WTC11 (cell line): ENCODE data around the gene CCDC88A. TPM values are rescaled to one million over a fixed set of nuclear protein-coding genes. Genes with fewer than 3 reads are reported as not detected.

Source experiments
- ATAC-seq: fragments of 200-7000 bp; cut with Tn5 transposase; 2 replicates; pipeline ENCODE4 v1.10.0; 2021; ENCODE audit warnings: mild to moderate bottlenecking, moderate library complexity
- CTCF ChIA-PET: fragments of 300-600 bp; sonication (Branson Sonifier 250); formaldehyde crosslinking; loops from one replicate; lab custom pipeline; 2021; ENCODE audit warnings: antibody characterized with exemption; lab: Charles Lee
- POLR2A ChIA-PET: fragments of 350-600 bp; sonication (Branson Sonifier 250); formaldehyde crosslinking; loops from one replicate; lab custom pipeline; 2021; ENCODE audit warnings: antibody characterized with exemption; lab: Charles Lee
- DNase-seq: peaks from one replicate; pipeline ENCODE4 v3.0.0; 2021; ENCODE audit warnings: low spot score
- H3K27ac Mint-ChIP-seq: 2 replicates; pipeline ENCODE4 v1.8.0; 2021; ENCODE audit warnings: mixed read lengths
- H3K27me3 Mint-ChIP-seq: 2 replicates; pipeline ENCODE4 v1.8.0; 2021; ENCODE audit warnings: low read depth, mild to moderate bottlenecking, moderate library complexity, mixed read lengths
- H3K36me3 Mint-ChIP-seq: 2 replicates; pipeline ENCODE4 v1.8.0; 2021; ENCODE audit warnings: mixed read lengths
- H3K4me1 Mint-ChIP-seq: 2 replicates; pipeline ENCODE4 v1.8.0; 2022; ENCODE audit warnings: mixed read lengths
- H3K4me3 Mint-ChIP-seq: 2 replicates; pipeline ENCODE4 v1.8.0; 2021; ENCODE audit warnings: mild to moderate bottlenecking, moderate library complexity, mixed read lengths
- H3K9me3 Mint-ChIP-seq: 2 replicates; pipeline ENCODE4 v1.8.0; 2021; ENCODE audit warnings: mixed read lengths
- CREM ChIP-seq: sonication (generic); formaldehyde crosslinking; IDR thresholded peaks from 2 replicates; pipeline ENCODE4 v1.8.1; 2022; ENCODE audit warnings: mild to moderate bottlenecking, missing genetic modification reagents, moderate library complexity
- GRHL2 ChIP-seq: fragments of 250-450 bp; sonication (Bioruptor Pico); IDR thresholded peaks from 2 replicates; pipeline ENCODE4 v1.8.0; 2022; ENCODE audit warnings: mild to moderate bottlenecking, moderate library complexity; ENCODE audit not compliant: insufficient replicate concordance, severe bottlenecking
- MXD4 ChIP-seq: fragments of 250-450 bp; sonication (Bioruptor Pico); IDR thresholded peaks from 2 replicates; pipeline ENCODE4 v1.8.0; 2021; ENCODE audit warnings: mild to moderate bottlenecking, moderate library complexity, borderline replicate concordance
- NFE2L1 ChIP-seq: sonication (generic); formaldehyde crosslinking; IDR thresholded peaks from 2 replicates; pipeline ENCODE4 v1.8.1; 2023; ENCODE audit warnings: missing genetic modification reagents
- NR3C1 ChIP-seq: sonication (generic); formaldehyde crosslinking; conservative IDR thresholded peaks from 2 replicates; pipeline ENCODE4 v1.8.1; 2023; ENCODE audit warnings: low read depth, mild to moderate bottlenecking, missing genetic modification reagents
- SMAD3 ChIP-seq: sonication (generic); formaldehyde crosslinking; IDR thresholded peaks from 2 replicates; pipeline ENCODE4 v1.8.0; 2022; ENCODE audit warnings: missing genetic modification reagents, mild to moderate bottlenecking, borderline replicate concordance
- SOX15 ChIP-seq: fragments of 250-450 bp; sonication (Bioruptor Pico); IDR thresholded peaks from 2 replicates; pipeline ENCODE4 v1.9.0; 2021; ENCODE audit warnings: mild to moderate bottlenecking
- ZNF121 ChIP-seq: sonication (generic); formaldehyde crosslinking; IDR thresholded peaks from 2 replicates; pipeline ENCODE4 v1.8.0; 2023; ENCODE audit warnings: missing genetic modification reagents
- ZNF396 ChIP-seq: fragments of 250-450 bp; sonication (Bioruptor Pico); IDR thresholded peaks from 2 replicates; pipeline ENCODE4 v1.8.0; 2021; ENCODE audit warnings: mild to moderate bottlenecking, moderate library complexity, borderline replicate concordance
- total RNA-seq: library from RNA; stranded (reverse); gene quantifications from 3 replicates; pipeline ENCODE4 v1.2.3, GENCODE V29; 2021
- TF ChIP-seq, protein P1 (sequence below): sonication (generic); formaldehyde crosslinking; conservative IDR thresholded peaks from 2 replicates; pipeline ENCODE4 v1.8.1; 2022; ENCODE audit warnings: mild to moderate bottlenecking, missing genetic modification reagents
- TF ChIP-seq, protein P2 (sequence below): sonication (generic); formaldehyde crosslinking; IDR thresholded peaks from 2 replicates; pipeline ENCODE4 v1.8.0; 2022; ENCODE audit warnings: mild to moderate bottlenecking, missing genetic modification reagents
- TF ChIP-seq, protein P3 (sequence below): sonication (generic); formaldehyde crosslinking; IDR thresholded peaks from 2 replicates; pipeline ENCODE4 v1.8.1; 2022; ENCODE audit warnings: low read depth, mild to moderate bottlenecking, moderate library complexity, missing genetic modification reagents, borderline replicate concordance
- TF ChIP-seq, protein P4 (sequence below): sonication (generic); formaldehyde crosslinking; IDR thresholded peaks from 2 replicates; pipeline ENCODE4 v1.8.0; 2022; ENCODE audit warnings: mild to moderate bottlenecking, missing genetic modification reagents
- TF ChIP-seq, protein P5 (sequence below): fragments of 200-600 bp; IDR thresholded peaks from 2 replicates; pipeline ENCODE4 v1.8.0; 2022; ENCODE audit warnings: antibody characterized with exemption
- TF ChIP-seq, protein P6 (sequence below): sonication (generic); formaldehyde crosslinking; IDR thresholded peaks from 2 replicates; pipeline ENCODE4 v1.8.0; 2023; ENCODE audit warnings: missing genetic modification reagents
- TF ChIP-seq, protein P7 (sequence below): sonication (generic); formaldehyde crosslinking; IDR thresholded peaks from 2 replicates; pipeline ENCODE4 v1.8.1; 2023; ENCODE audit warnings: mild to moderate bottlenecking, missing genetic modification reagents
- TF ChIP-seq, protein P8 (sequence below): sonication (generic); formaldehyde crosslinking; IDR thresholded peaks from 2 replicates; pipeline ENCODE4 v1.8.1; 2023; ENCODE audit warnings: mild to moderate bottlenecking, moderate library complexity, missing genetic modification reagents
- TF ChIP-seq, protein P9 (sequence below): fragments of 250-450 bp; sonication (Bioruptor Pico); conservative IDR thresholded peaks from 2 replicates; pipeline ENCODE4 v1.9.0; 2021; ENCODE audit warnings: mild to moderate bottlenecking

The CCDC88A gene
- total RNA-seq, 1 experiment from 2014 or later, result 97.5 TPM

DNA sequence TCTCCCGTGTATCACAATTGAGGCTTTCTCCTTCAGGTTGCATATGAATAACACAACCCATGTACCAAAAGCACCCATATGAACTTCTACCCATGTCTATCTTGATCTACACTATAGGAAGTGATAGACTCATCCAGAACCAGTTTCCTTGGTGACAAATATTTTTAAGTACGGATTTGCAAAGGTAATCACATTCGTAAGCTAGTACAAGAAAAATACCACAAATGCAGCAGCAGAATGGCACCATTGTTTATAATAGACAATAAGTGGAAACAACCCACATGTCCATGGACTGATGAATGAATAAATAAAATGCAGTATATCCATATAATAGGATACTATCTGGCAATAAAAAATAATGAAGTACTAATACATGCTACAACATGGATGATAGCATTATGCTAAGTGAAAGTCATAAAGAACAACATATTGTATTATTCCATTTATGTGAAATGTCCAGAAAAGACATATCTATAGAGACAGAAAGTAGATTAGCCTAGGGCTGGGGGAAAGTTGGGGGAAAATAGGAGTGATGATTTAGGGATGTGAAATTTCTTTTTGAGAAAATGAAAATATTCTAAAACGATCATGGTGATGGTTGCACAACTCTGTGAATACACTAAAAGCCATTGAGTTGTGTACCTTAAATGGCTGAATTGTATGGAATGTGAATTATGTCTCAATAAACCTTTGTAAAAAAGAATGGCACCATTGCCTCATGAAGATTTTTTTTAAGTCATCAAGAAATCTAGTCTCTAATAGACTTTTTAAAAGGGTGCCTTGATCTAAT lies 3.4 kb upstream of the CCDC88A start:
- Mint-ChIP-seq H3K27ac (no peak overlapping the region), H3K27me3 (no peaks in the 10 kb centered on the region), H3K4me3 (no peak overlapping the region), H3K36me3 (no peaks in the 10 kb centered on the region), H3K9me3 (no peaks in the 10 kb centered on the region)
- CTCF ChIA-PET, result no interaction called here
- DNase-seq, result no peak
- POLR2A ChIA-PET, result no interaction called here
- ATAC-seq, result no peak
- TF ChIP-seq, protein P1, sequence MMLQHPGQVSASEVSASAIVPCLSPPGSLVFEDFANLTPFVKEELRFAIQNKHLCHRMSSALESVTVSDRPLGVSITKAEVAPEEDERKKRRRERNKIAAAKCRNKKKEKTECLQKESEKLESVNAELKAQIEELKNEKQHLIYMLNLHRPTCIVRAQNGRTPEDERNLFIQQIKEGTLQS (CRISPR knock-in tag), result no peak
- TF ChIP-seq, protein P2, sequence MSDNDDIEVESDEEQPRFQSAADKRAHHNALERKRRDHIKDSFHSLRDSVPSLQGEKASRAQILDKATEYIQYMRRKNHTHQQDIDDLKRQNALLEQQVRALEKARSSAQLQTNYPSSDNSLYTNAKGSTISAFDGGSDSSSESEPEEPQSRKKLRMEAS (CRISPR knock-in tag), result no peak
- TF ChIP-seq SMAD3 (CRISPR knock-in tag) (no peak), SOX15 (CRISPR knock-in tag) (no peak), NR3C1 (CRISPR knock-in tag) (no peak), ZNF121 (no peak), CREM (CRISPR knock-in tag) (no peak), NFE2L1 (no peak), GRHL2 (no peak), ZNF396 (CRISPR knock-in tag) (no peak), MXD4 (no peak)
- TF ChIP-seq, protein P3, sequence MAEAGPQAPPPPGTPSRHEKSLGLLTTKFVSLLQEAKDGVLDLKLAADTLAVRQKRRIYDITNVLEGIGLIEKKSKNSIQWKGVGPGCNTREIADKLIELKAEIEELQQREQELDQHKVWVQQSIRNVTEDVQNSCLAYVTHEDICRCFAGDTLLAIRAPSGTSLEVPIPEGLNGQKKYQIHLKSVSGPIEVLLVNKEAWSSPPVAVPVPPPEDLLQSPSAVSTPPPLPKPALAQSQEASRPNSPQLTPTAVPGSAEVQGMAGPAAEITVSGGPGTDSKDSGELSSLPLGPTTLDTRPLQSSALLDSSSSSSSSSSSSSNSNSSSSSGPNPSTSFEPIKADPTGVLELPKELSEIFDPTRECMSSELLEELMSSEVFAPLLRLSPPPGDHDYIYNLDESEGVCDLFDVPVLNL (CRISPR knock-in tag), result no peak
- TF ChIP-seq, protein P4, sequence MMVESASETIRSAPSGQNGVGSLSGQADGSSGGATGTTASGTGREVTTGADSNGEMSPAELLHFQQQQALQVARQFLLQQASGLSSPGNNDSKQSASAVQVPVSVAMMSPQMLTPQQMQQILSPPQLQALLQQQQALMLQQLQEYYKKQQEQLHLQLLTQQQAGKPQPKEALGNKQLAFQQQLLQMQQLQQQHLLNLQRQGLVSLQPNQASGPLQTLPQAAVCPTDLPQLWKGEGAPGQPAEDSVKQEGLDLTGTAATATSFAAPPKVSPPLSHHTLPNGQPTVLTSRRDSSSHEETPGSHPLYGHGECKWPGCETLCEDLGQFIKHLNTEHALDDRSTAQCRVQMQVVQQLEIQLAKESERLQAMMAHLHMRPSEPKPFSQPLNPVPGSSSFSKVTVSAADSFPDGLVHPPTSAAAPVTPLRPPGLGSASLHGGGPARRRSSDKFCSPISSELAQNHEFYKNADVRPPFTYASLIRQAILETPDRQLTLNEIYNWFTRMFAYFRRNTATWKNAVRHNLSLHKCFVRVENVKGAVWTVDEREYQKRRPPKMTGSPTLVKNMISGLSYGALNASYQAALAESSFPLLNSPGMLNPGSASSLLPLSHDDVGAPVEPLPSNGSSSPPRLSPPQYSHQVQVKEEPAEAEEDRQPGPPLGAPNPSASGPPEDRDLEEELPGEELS (CRISPR knock-in tag), result no peak
- TF ChIP-seq, protein P5, sequence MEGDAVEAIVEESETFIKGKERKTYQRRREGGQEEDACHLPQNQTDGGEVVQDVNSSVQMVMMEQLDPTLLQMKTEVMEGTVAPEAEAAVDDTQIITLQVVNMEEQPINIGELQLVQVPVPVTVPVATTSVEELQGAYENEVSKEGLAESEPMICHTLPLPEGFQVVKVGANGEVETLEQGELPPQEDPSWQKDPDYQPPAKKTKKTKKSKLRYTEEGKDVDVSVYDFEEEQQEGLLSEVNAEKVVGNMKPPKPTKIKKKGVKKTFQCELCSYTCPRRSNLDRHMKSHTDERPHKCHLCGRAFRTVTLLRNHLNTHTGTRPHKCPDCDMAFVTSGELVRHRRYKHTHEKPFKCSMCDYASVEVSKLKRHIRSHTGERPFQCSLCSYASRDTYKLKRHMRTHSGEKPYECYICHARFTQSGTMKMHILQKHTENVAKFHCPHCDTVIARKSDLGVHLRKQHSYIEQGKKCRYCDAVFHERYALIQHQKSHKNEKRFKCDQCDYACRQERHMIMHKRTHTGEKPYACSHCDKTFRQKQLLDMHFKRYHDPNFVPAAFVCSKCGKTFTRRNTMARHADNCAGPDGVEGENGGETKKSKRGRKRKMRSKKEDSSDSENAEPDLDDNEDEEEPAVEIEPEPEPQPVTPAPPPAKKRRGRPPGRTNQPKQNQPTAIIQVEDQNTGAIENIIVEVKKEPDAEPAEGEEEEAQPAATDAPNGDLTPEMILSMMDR, result no peak
- TF ChIP-seq, protein P6, sequence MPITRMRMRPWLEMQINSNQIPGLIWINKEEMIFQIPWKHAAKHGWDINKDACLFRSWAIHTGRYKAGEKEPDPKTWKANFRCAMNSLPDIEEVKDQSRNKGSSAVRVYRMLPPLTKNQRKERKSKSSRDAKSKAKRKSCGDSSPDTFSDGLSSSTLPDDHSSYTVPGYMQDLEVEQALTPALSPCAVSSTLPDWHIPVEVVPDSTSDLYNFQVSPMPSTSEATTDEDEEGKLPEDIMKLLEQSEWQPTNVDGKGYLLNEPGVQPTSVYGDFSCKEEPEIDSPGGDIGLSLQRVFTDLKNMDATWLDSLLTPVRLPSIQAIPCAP (CRISPR knock-in tag), result no peak
- TF ChIP-seq, protein P7, sequence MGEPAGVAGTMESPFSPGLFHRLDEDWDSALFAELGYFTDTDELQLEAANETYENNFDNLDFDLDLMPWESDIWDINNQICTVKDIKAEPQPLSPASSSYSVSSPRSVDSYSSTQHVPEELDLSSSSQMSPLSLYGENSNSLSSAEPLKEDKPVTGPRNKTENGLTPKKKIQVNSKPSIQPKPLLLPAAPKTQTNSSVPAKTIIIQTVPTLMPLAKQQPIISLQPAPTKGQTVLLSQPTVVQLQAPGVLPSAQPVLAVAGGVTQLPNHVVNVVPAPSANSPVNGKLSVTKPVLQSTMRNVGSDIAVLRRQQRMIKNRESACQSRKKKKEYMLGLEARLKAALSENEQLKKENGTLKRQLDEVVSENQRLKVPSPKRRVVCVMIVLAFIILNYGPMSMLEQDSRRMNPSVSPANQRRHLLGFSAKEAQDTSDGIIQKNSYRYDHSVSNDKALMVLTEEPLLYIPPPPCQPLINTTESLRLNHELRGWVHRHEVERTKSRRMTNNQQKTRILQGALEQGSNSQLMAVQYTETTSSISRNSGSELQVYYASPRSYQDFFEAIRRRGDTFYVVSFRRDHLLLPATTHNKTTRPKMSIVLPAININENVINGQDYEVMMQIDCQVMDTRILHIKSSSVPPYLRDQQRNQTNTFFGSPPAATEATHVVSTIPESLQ (CRISPR knock-in tag), result no peak
- TF ChIP-seq, protein P8, sequence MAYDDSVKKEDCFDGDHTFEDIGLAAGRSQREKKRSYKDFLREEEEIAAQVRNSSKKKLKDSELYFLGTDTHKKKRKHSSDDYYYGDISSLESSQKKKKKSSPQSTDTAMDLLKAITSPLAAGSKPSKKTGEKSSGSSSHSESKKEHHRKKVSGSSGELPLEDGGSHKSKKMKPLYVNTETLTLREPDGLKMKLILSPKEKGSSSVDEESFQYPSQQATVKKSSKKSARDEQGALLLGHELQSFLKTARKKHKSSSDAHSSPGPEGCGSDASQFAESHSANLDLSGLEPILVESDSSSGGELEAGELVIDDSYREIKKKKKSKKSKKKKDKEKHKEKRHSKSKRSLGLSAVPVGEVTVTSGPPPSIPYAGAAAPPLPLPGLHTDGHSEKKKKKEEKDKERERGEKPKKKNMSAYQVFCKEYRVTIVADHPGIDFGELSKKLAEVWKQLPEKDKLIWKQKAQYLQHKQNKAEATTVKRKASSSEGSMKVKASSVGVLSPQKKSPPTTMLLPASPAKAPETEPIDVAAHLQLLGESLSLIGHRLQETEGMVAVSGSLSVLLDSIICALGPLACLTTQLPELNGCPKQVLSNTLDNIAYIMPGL, result no peak
- TF ChIP-seq, protein P9, sequence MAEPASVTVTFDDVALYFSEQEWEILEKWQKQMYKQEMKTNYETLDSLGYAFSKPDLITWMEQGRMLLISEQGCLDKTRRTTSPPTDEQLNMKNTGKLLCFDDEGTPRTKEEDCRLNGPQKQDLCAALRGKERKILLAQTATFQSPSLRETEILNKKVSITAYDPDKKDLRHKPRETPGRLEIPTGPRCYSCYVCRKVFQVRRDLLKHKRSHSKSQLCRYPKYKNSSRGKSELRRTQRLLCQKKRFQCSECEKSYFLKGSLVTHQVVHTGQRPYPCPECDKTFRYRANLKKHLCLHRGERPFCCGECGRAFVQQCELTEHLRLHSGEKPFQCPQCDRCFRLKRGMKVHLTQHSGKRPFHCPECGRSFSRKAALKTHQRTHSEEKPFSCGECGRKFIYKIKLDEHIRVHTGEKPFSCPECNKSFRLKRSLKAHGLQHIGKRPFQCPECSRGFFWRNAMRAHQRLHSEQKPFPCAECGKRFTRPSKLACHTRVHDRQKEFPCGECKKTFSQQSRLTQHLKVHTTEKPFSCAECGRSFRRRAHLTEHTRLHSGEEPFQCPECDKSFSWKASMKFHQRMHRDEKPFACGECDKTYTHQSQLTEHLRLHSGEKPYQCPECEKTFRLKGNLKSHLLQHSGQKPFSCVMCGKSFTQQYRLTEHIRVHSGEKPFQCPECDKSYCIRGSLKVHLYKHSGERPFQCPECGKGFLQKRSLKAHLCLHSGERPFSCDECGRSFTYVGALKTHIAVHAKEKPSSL, result no peak
- TF ChIP-seq, all 79 proteins: peak for 0
- peaks cover 10% of the 10 kb centered on the region for H3K4me1 Mint-ChIP-seq
